GM12873 (cell line): ENCODE data around the gene ZFYVE28.

Source experiments
- CTCF ChIP-seq: IDR thresholded peaks from 2 replicates; pipeline ENCODE4 v1.5.1; 2012; ENCODE audit warnings: low read depth, mild to moderate bottlenecking, moderate library complexity, low read length, control low read depth; ENCODE audit not compliant: insufficient read depth; ENCODE audit errors: missing control alignments

The ZFYVE28 gene

GRCh38 chr4:2270341-2271165 lies 147.9 kb downstream of the ZFYVE28 start:
- TF ChIP-seq CTCF, result no peak

- no peak for TF ChIP-seq CTCF
Measured at GRCh38 chr4:2269618-2270163, 148.8 kb downstream of the ZFYVE28 start.

- TF ChIP-seq CTCF, result no peak
Measured at GRCh38 chr4:2269206-2269531, 149.3 kb downstream of the ZFYVE28 start.

- no peak for TF ChIP-seq CTCF
Measured at GRCh38 chr4:2268357-2269205, 149.9 kb downstream of the ZFYVE28 start.

- no peak for TF ChIP-seq CTCF
Measured at GRCh38 chr4:2267841-2268240, 150.6 kb downstream of the ZFYVE28 start.

- TF ChIP-seq CTCF, result no peak
Measured at GRCh38 chr4:2267320-2267811, 151.1 kb downstream of the ZFYVE28 start.

GRCh38 chr4:2266821-2267220 lies 151.6 kb downstream of the ZFYVE28 start:
- TF ChIP-seq CTCF, result no peak
